WTC11 (cell line): ENCODE data around the gene UQCC2.

ENCODE experiments used
- CBFB ChIP-seq: sonication (generic); formaldehyde crosslinking; IDR thresholded peaks from 2 replicates; pipeline ENCODE4 v1.8.1; 2022; ENCODE audit warnings: mild to moderate bottlenecking, low read depth, missing genetic modification reagents
- ETV6 ChIP-seq: sonication (generic); formaldehyde crosslinking; IDR thresholded peaks from 2 replicates; pipeline ENCODE4 v1.8.1; 2022; ENCODE audit warnings: mild to moderate bottlenecking, missing genetic modification reagents
- JUN ChIP-seq: sonication (generic); formaldehyde crosslinking; IDR thresholded peaks from 2 replicates; pipeline ENCODE4 v1.8.0; 2023; ENCODE audit warnings: mild to moderate bottlenecking, missing genetic modification reagents
- KAT7 ChIP-seq: sonication (generic); formaldehyde crosslinking; IDR thresholded peaks from 2 replicates; pipeline ENCODE4 v1.8.1; 2023; ENCODE audit warnings: missing genetic modification reagents, mild to moderate bottlenecking, borderline replicate concordance
- SMAD4 ChIP-seq: sonication (generic); formaldehyde crosslinking; IDR thresholded peaks from 2 replicates; pipeline ENCODE4 v1.8.0; 2022; ENCODE audit warnings: mild to moderate bottlenecking, missing genetic modification reagents
- TF ChIP-seq, protein P1 (sequence below): fragments of 200-600 bp; IDR thresholded peaks from 2 replicates; pipeline ENCODE4 v1.8.0; 2022; ENCODE audit warnings: antibody characterized with exemption
- TF ChIP-seq, protein P2 (sequence below): fragments of 250-450 bp; sonication (Bioruptor Pico); IDR thresholded peaks from 2 replicates; pipeline ENCODE4 v1.9.0; 2021; ENCODE audit warnings: mild to moderate bottlenecking
- TF ChIP-seq, protein P3 (sequence below): sonication (generic); formaldehyde crosslinking; IDR thresholded peaks from 2 replicates; pipeline ENCODE4 v1.8.0; 2022; ENCODE audit warnings: mild to moderate bottlenecking, missing genetic modification reagents
- TF ChIP-seq, protein P4 (sequence below): sonication (generic); formaldehyde crosslinking; IDR thresholded peaks from 2 replicates; pipeline ENCODE4 v1.8.0; 2023; ENCODE audit warnings: mild to moderate bottlenecking, missing genetic modification reagents
- TF ChIP-seq, protein P5 (sequence below): sonication (generic); formaldehyde crosslinking; IDR thresholded peaks from 2 replicates; pipeline ENCODE4 v1.8.1; 2022; ENCODE audit warnings: missing genetic modification reagents, borderline replicate concordance
- TF ChIP-seq, protein P6 (sequence below): sonication (generic); formaldehyde crosslinking; conservative IDR thresholded peaks from 2 replicates; pipeline ENCODE4 v1.8.1; 2023; ENCODE audit warnings: mild to moderate bottlenecking, low read depth, missing genetic modification reagents, moderate library complexity
- TF ChIP-seq, protein P7 (sequence below): sonication (generic); formaldehyde crosslinking; IDR thresholded peaks from 2 replicates; pipeline ENCODE4 v1.8.1; 2022; ENCODE audit warnings: low read depth, mild to moderate bottlenecking, moderate library complexity, missing genetic modification reagents, borderline replicate concordance

DNA sequence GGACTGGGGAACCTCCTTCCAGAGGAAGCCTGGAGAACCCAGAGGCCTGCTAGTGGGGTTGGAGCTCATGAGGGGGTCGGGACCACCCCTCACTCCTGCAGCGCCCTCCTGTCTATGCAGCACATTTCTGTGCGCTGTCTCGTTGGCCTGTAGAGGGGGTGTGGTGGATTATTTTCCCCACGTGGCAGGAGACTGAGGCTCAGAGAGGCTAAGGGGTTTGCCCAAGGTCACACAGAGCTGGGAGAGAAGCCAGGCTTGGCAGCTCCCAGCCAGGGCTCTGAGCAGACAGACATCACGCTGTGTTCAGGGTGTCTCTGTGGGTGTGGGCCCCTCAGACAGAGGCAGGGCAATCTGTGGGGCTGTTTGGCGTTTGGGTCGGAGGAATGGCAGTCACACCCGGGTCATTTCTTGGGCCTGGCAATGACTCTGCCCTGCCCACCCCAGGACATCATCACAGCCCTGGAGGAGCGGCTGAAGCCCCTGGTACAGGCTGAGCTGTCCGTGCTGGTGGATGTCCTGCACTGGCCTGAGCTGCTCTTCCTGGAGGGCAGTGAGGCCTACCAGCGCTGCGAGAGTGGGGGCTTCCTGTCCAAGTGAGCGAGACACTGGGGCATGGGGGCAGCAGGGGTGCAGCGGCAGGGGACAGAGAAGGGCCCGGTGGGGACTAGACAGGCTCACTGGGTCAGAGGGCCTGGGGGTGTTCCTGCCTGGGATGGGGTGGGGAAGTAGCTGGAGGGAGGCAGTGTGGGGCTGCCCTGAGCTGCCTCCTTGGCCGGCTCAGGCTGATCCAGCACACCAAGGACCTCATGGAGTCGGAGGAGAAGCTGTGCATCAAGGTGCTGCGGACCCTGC, 27.7 kb downstream of the UQCC2 start:
- TF ChIP-seq, protein P1, sequence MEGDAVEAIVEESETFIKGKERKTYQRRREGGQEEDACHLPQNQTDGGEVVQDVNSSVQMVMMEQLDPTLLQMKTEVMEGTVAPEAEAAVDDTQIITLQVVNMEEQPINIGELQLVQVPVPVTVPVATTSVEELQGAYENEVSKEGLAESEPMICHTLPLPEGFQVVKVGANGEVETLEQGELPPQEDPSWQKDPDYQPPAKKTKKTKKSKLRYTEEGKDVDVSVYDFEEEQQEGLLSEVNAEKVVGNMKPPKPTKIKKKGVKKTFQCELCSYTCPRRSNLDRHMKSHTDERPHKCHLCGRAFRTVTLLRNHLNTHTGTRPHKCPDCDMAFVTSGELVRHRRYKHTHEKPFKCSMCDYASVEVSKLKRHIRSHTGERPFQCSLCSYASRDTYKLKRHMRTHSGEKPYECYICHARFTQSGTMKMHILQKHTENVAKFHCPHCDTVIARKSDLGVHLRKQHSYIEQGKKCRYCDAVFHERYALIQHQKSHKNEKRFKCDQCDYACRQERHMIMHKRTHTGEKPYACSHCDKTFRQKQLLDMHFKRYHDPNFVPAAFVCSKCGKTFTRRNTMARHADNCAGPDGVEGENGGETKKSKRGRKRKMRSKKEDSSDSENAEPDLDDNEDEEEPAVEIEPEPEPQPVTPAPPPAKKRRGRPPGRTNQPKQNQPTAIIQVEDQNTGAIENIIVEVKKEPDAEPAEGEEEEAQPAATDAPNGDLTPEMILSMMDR: no peak
- TF ChIP-seq, protein P2, sequence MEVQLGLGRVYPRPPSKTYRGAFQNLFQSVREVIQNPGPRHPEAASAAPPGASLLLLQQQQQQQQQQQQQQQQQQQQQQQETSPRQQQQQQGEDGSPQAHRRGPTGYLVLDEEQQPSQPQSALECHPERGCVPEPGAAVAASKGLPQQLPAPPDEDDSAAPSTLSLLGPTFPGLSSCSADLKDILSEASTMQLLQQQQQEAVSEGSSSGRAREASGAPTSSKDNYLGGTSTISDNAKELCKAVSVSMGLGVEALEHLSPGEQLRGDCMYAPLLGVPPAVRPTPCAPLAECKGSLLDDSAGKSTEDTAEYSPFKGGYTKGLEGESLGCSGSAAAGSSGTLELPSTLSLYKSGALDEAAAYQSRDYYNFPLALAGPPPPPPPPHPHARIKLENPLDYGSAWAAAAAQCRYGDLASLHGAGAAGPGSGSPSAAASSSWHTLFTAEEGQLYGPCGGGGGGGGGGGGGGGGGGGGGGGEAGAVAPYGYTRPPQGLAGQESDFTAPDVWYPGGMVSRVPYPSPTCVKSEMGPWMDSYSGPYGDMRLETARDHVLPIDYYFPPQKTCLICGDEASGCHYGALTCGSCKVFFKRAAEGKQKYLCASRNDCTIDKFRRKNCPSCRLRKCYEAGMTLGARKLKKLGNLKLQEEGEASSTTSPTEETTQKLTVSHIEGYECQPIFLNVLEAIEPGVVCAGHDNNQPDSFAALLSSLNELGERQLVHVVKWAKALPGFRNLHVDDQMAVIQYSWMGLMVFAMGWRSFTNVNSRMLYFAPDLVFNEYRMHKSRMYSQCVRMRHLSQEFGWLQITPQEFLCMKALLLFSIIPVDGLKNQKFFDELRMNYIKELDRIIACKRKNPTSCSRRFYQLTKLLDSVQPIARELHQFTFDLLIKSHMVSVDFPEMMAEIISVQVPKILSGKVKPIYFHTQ (CRISPR knock-in tag): no peak
- TF ChIP-seq ETV6 (CRISPR knock-in tag) (no peak), JUN (CRISPR knock-in tag) (no peak), SMAD4 (no peak), CBFB (no peak), KAT7 (no peak)
- TF ChIP-seq, protein P3, sequence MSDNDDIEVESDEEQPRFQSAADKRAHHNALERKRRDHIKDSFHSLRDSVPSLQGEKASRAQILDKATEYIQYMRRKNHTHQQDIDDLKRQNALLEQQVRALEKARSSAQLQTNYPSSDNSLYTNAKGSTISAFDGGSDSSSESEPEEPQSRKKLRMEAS (CRISPR knock-in tag): no peak
- TF ChIP-seq, protein P4, sequence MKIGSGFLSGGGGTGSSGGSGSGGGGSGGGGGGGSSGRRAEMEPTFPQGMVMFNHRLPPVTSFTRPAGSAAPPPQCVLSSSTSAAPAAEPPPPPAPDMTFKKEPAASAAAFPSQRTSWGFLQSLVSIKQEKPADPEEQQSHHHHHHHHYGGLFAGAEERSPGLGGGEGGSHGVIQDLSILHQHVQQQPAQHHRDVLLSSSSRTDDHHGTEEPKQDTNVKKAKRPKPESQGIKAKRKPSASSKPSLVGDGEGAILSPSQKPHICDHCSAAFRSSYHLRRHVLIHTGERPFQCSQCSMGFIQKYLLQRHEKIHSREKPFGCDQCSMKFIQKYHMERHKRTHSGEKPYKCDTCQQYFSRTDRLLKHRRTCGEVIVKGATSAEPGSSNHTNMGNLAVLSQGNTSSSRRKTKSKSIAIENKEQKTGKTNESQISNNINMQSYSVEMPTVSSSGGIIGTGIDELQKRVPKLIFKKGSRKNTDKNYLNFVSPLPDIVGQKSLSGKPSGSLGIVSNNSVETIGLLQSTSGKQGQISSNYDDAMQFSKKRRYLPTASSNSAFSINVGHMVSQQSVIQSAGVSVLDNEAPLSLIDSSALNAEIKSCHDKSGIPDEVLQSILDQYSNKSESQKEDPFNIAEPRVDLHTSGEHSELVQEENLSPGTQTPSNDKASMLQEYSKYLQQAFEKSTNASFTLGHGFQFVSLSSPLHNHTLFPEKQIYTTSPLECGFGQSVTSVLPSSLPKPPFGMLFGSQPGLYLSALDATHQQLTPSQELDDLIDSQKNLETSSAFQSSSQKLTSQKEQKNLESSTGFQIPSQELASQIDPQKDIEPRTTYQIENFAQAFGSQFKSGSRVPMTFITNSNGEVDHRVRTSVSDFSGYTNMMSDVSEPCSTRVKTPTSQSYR (CRISPR knock-in tag): no peak
- TF ChIP-seq, protein P5, sequence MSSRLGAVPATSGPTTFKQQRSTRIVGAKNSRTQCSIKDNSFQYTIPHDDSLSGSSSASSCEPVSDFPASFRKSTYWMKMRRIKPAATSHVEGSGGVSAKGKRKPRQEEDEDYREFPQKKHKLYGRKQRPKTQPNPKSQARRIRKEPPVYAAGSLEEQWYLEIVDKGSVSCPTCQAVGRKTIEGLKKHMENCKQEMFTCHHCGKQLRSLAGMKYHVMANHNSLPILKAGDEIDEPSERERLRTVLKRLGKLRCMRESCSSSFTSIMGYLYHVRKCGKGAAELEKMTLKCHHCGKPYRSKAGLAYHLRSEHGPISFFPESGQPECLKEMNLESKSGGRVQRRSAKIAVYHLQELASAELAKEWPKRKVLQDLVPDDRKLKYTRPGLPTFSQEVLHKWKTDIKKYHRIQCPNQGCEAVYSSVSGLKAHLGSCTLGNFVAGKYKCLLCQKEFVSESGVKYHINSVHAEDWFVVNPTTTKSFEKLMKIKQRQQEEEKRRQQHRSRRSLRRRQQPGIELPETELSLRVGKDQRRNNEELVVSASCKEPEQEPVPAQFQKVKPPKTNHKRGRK: no peak
- TF ChIP-seq, protein P6, sequence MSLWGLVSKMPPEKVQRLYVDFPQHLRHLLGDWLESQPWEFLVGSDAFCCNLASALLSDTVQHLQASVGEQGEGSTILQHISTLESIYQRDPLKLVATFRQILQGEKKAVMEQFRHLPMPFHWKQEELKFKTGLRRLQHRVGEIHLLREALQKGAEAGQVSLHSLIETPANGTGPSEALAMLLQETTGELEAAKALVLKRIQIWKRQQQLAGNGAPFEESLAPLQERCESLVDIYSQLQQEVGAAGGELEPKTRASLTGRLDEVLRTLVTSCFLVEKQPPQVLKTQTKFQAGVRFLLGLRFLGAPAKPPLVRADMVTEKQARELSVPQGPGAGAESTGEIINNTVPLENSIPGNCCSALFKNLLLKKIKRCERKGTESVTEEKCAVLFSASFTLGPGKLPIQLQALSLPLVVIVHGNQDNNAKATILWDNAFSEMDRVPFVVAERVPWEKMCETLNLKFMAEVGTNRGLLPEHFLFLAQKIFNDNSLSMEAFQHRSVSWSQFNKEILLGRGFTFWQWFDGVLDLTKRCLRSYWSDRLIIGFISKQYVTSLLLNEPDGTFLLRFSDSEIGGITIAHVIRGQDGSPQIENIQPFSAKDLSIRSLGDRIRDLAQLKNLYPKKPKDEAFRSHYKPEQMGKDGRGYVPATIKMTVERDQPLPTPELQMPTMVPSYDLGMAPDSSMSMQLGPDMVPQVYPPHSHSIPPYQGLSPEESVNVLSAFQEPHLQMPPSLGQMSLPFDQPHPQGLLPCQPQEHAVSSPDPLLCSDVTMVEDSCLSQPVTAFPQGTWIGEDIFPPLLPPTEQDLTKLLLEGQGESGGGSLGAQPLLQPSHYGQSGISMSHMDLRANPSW: no peak
- TF ChIP-seq, protein P7, sequence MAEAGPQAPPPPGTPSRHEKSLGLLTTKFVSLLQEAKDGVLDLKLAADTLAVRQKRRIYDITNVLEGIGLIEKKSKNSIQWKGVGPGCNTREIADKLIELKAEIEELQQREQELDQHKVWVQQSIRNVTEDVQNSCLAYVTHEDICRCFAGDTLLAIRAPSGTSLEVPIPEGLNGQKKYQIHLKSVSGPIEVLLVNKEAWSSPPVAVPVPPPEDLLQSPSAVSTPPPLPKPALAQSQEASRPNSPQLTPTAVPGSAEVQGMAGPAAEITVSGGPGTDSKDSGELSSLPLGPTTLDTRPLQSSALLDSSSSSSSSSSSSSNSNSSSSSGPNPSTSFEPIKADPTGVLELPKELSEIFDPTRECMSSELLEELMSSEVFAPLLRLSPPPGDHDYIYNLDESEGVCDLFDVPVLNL (CRISPR knock-in tag): no peak
